ENCODE results near the gene CHPF. TPM values are rescaled to one million over a fixed set of nuclear protein-coding genes. Genes with fewer than 3 reads are reported as not detected.
A peak's percentile ranks its signal among the peaks of the same experiment; 100 is the strongest.

The CHPF gene
- total RNA-seq, 1 donor from 2014 or later = 285 TPM

DNA sequence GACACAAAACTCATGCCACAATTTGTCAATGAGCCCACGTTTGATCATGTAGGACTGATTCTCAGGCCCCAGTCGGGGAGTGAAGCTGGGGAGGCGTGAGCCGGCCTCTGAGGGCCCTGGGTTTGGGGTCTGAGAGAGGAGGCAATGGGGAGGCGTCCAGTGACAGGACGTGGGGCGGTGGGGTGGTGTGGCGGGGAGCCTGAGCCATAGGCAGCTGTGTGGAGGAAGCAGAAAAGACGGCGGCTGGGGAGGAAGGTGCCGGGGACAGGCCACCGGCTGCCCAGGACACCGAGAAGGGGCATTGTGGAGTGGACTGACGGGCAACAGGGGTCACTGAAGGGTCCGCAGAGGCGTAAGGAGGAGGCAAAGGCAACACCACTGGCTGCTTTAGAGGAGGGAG lies 7.2 kb downstream of the CHPF start:
- TF ChIP-seq, protein P1, sequence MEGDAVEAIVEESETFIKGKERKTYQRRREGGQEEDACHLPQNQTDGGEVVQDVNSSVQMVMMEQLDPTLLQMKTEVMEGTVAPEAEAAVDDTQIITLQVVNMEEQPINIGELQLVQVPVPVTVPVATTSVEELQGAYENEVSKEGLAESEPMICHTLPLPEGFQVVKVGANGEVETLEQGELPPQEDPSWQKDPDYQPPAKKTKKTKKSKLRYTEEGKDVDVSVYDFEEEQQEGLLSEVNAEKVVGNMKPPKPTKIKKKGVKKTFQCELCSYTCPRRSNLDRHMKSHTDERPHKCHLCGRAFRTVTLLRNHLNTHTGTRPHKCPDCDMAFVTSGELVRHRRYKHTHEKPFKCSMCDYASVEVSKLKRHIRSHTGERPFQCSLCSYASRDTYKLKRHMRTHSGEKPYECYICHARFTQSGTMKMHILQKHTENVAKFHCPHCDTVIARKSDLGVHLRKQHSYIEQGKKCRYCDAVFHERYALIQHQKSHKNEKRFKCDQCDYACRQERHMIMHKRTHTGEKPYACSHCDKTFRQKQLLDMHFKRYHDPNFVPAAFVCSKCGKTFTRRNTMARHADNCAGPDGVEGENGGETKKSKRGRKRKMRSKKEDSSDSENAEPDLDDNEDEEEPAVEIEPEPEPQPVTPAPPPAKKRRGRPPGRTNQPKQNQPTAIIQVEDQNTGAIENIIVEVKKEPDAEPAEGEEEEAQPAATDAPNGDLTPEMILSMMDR (IDR thresholded peaks at IDR 0.05; ENCODE audit: insufficient read depth, low read length, poor library complexity, severe bottlenecking) = no peak
- H3K4me3 ChIP-seq (ENCODE audit: low read depth, low read length) = no peak overlapping the region
- no peak for DNase-seq (ENCODE audit: low read depth)

DNA sequence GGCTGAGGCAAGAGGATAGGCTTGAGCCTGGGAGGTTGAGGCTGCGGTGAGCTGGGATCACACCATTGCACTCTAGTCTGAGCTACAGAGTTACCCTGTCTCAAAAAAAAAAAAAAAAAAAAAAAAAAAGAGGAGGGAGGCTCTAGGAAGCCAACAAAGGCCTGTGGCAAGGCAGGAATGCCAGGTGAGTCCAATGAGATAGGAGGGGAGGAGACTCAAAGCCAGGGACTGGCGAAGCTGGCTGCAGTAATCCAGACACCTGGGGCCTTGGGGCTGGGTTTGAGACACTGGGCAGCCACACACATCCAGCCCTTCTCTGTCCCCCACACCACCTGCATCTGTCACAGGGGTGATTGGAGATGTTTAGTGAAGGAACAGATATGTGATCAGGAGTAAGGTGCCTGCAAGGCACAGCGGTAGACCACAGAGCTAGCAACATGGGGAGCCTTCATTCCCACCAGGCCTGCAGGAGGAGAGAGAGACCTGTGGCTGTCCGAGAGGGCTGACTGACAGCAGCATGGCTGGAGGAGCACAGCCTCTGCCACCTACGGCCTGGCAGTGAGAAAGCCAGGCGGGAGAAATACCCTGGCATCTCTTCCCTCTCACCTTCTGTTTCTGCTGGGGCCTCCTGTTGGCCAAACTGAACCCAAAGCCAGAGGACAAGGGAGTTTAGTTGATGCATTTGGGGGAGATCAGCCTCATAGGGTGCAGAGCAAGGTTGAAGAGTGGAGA lies 9.5 kb downstream of the CHPF start:
- no peaks in the 10 kb centered on the region for H3K36me3 ChIP-seq (ENCODE audit: control insufficient read depth, insufficient read depth, low read length)
- no peak overlapping the region for H3K4me3 ChIP-seq (ENCODE audit: low read depth, low read length)
- TF ChIP-seq, protein P1 (IDR thresholded peaks at IDR 0.05; ENCODE audit: insufficient read depth, low read length, poor library complexity, severe bottlenecking) = no peak
- peaks cover 31% of the 10 kb centered on the region for H3K27me3 ChIP-seq (ENCODE audit: control insufficient read depth, insufficient read depth, low read length)
- no peak for DNase-seq (ENCODE audit: low read depth)

More for the DNA sequence above, 7.2 kb downstream of the CHPF start:
- Histone ChIP-seq H3K36me3 (ENCODE audit: control insufficient read depth, insufficient read depth, low read length) (peaks cover 5% of the 10 kb centered on the region), H3K27me3 (ENCODE audit: control insufficient read depth, insufficient read depth, low read length) (peaks cover 15% of the 10 kb centered on the region)

DNA sequence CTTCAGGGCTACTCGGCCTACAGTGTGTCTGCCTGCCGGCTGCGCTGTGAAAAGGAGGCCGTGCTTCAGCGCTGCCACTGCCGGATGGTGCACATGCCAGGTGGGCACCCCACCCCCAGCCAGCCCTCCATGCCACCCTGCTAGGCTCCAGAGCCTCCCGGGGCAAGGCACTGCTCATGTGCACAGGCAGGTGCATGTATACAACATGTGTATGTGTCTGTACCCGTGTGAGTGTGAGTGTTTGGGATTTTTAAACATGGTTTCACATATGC lies 11.3 kb downstream of the CHPF start:
- H3K36me3 ChIP-seq (ENCODE audit: control insufficient read depth, insufficient read depth, low read length) = no peaks in the 10 kb centered on the region
- no peak overlapping the region for H3K4me3 ChIP-seq (ENCODE audit: low read depth, low read length)
- TF ChIP-seq, protein P1 (IDR thresholded peaks at IDR 0.05; ENCODE audit: insufficient read depth, low read length, poor library complexity, severe bottlenecking) = no peak
- no peak for DNase-seq (ENCODE audit: low read depth)
- peaks cover 41% of the 10 kb centered on the region for H3K27me3 ChIP-seq (ENCODE audit: control insufficient read depth, insufficient read depth, low read length)

DNA sequence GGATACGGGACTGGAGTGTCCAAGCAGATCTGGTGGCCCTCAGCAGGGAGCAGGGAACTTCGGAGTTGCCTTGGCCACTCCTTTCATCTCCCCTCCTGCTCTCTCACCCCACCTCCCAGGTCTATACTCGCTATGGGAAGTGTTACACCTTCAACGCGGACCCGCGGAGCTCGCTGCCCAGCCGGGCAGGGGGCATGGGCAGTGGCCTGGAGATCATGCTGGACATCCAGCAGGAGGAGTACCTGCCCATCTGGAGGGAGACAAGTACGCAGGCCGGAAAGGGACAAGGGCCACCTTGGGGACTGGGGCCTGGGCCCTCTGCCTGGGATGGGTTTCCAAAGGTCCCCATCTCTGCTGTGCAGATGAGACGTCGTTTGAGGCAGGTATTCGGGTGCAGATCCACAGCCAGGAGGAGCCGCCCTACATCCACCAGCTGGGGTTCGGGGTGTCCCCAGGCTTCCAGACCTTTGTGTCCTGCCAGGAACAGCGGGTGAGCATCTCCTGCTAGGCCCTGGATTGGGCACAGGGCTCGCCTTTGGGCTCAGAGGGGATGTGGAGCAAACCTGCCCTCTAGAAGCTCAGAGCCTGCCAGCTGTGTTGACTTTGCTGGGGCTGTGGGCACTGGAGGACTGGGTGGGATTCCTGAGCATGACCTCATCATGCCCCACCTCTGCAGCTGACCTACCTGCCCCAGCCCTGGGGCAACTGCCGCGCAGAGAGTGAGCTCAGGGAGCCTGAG lies 11.8 kb downstream of the CHPF start:
- H3K36me3 ChIP-seq (ENCODE audit: control insufficient read depth, insufficient read depth, low read length) = no peaks in the 10 kb centered on the region
- no peak overlapping the region for H3K4me3 ChIP-seq (ENCODE audit: low read depth, low read length)
- DNase-seq (ENCODE audit: low read depth) = no peak
- TF ChIP-seq, protein P1 (IDR thresholded peaks at IDR 0.05; ENCODE audit: insufficient read depth, low read length, poor library complexity, severe bottlenecking) = no peak
- H3K27me3 ChIP-seq (ENCODE audit: control insufficient read depth, insufficient read depth, low read length) = peaks cover 46% of the 10 kb centered on the region

DNA sequence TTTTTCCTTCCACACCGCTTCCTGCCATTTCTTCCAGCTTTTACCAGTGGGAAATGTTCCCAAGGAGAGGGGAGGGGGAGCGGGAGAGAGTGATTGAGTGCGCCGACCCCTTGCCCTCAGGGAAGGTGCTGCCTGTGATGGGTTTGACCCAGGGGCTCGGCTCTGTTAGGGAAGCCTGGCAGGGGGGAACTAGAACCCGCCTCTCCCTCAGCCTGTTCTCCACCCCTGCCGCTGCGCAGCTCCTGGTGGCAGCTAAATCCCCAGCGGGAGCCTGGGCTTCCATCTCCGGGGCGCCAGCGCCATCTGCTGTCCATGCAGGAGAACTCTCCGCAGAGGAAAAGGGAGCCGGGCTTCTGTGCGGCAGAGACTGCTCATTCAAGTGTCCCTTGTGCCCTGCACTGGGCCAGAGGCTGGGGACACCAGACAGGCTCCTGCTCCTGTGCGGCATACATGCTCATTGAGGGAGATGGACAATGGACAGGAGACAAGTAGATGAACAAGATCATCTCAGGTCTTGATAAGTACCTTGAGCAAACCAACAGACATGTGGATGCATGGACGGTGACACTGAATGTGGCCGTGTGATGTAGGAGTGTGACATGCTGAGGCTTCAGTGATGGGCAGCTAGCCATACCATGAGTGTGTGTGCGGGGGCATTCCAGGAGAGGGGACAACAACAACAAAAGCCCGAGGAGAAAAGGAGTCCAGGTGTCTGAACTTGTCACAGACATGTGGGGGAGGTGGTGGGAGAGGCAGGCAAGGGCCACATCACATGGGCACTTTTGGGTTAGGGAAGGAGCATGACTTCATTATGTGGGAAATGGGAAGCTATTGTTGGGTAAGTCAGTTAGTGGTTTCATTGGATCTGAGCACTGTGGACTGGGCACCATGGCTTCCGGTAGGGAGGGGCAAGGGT lies 13.3 kb downstream of the CHPF start:
- H3K4me3 ChIP-seq (ENCODE audit: low read depth, low read length) = no peak overlapping the region
- peaks cover 56% of the 10 kb centered on the region for H3K27me3 ChIP-seq (ENCODE audit: control insufficient read depth, insufficient read depth, low read length)
- no peaks in the 10 kb centered on the region for H3K36me3 ChIP-seq (ENCODE audit: control insufficient read depth, insufficient read depth, low read length)
- no peak for DNase-seq (ENCODE audit: low read depth)
- TF ChIP-seq, protein P1 (IDR thresholded peaks at IDR 0.05; ENCODE audit: insufficient read depth, low read length, poor library complexity, severe bottlenecking) = peak; percentile 98
